MG63 (cell line): ENCODE results near the gene SLC22A12. TPM values are rescaled to one million over a fixed set of nuclear protein-coding genes. Genes with fewer than 3 reads are reported as not detected.
A peak's percentile ranks its signal among the peaks of the same experiment; 100 is the strongest.
"Not testable (repeated sequence)": the region's sequence is repeated elsewhere in the genome, so short reads cannot be mapped to it uniquely, and the experiment has no call there.

Experiments
- DNase-seq: peaks from one replicate; pipeline ENCODE4 v3.0.0-alpha.2; 2020
- H3K27me3 ChIP-seq: fragments of 250-450 bp; sonication (Bioruptor Pico); 2 replicates; pipeline ENCODE4 v1.5.1; 2020; ENCODE audit warnings: mild to moderate bottlenecking, moderate library complexity
- H3K36me3 ChIP-seq: fragments of 250-450 bp; sonication (Bioruptor Pico); 2 replicates; pipeline ENCODE4 v1.5.1; 2020; ENCODE audit warnings: mild to moderate bottlenecking, moderate library complexity
- H3K4me3 ChIP-seq: fragments of 250-450 bp; sonication (Bioruptor Pico); 2 replicates; pipeline ENCODE4 v1.5.1; 2020; ENCODE audit warnings: mild to moderate bottlenecking, moderate library complexity
- H3K9me3 ChIP-seq: fragments of 250-450 bp; sonication (Bioruptor Pico); 2 replicates; pipeline ENCODE4 v1.5.1; 2020; ENCODE audit warnings: mild to moderate bottlenecking, moderate library complexity
- total RNA-seq: library from RNA; depleted of rRNA; stranded (reverse); fragments of >200 nt; shearing (Covaris generic); gene quantifications from 2 replicates; pipeline ENCODE4 v1.2.3, GENCODE V29; 2014; ENCODE audit warnings: low replicate concordance

The SLC22A12 gene
- total RNA-seq, 1 experiment from 2014 or later: not detected

DNA sequence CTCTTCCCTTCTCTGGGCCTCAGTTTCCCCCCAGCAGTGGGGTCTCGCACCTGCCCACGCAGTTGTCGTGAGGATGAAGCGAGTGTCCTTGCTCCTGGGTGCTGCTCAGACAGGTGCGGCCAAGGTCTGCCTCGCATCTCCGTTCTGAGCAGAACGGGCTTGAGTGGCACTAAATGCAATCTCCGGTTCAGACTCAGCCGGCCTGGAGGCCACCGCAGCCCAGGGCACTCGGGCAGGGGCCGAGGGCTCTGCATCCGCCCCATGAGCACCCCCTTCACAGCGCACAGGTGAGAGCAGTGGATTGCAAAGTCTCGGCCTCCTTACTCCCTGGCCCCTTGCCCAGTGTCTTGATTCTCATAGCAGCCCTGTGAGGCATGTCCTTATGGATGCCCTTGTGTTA lies 30.1 kb upstream of the SLC22A12 start:
- no peaks in the 10 kb centered on the region for H3K27me3 ChIP-seq
- H3K9me3 ChIP-seq: no peaks in the 10 kb centered on the region
- H3K4me3 ChIP-seq: no peak overlapping the region
- H3K36me3 ChIP-seq: no peaks in the 10 kb centered on the region
- DNase-seq: no peak

DNA sequence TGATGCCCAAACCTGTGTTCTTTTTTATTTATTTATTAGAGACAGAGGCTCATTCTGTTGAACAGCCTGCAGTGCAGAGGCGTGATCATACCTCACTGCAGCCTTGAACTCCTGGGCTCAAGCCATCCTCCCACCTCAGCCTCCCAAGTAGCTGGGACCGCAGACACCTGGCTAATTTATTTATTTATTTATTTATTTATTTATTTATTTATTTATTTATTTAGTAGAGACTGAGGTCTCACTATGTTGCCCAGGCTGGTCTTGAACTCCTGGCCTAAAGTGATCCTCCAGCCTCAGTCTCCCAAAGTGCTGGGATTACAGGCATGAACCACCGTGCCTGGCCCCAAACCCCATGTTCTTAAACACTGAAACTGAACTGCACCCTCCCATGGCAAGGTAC lies 29.6 kb upstream of the SLC22A12 start:
- not testable (repeated sequence) for H3K36me3 ChIP-seq, DNase-seq, H3K27me3 ChIP-seq, H3K4me3 ChIP-seq, H3K9me3 ChIP-seq

- no peak for DNase-seq
- Histone ChIP-seq H3K36me3 (no peaks in the 10 kb centered on the region), H3K9me3 (no peaks in the 10 kb centered on the region), H3K4me3 (no peak overlapping the region), H3K27me3 (no peaks in the 10 kb centered on the region)
Measured at GRCh38 chr11:64561984-64562722, 28.9 kb upstream of the SLC22A12 start.

DNA sequence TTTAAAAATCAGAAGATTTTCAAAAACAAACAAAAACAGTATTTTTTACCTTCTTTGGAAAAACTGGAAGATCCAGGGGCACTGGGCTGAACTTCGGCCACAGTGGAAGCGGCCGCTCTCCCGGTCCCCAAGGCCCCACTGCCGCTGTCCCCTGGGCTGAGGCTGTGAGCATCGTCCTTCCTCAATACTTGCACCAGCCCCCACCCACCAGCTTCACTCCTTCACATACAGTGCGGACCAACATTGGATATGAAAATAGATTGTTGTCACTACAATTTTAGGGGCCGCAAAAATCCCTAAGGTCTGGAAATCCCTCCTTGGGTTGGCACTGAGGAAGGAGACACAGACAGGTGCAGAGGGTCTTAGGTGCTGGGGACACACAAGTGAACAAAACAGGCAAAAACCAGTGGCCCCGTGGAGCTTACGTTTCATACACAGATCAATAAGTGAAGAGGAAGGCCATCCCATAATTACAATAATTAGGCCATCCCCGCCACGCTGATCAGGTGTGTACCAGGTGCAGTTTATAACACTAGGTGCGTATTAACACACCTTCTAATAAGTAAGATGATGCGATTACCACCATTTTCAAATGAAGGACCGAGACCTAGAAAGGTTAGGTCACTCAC lies 28.2 kb upstream of the SLC22A12 start:
- no peak for DNase-seq
- Histone ChIP-seq H3K4me3 (no peak overlapping the region), H3K36me3 (no peaks in the 10 kb centered on the region), H3K27me3 (no peaks in the 10 kb centered on the region), H3K9me3 (no peaks in the 10 kb centered on the region)

DNA sequence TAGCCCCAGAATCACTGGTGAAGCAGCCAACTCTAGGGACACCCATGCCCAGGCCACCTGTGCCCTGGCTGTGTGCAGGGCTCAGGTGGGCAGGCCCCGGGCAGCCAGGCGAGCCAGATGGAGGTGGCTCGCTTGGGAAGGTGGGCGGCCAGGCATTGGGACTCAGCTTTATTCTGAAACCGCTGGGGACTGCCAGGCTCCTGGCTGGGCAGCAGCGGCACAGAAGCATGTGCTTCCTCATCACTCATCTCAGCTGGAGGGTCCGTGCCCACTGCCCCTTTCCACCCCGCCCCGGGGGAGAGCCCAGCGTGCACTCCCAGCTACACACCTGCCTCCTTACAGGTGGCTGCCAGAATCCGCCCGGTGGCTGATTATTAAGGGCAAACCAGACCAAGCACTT lies 27.1 kb upstream of the SLC22A12 start:
- H3K36me3 ChIP-seq: no peaks in the 10 kb centered on the region
- H3K27me3 ChIP-seq: no peaks in the 10 kb centered on the region
- H3K9me3 ChIP-seq: no peaks in the 10 kb centered on the region
- DNase-seq: no peak
- no peak overlapping the region for H3K4me3 ChIP-seq

DNA sequence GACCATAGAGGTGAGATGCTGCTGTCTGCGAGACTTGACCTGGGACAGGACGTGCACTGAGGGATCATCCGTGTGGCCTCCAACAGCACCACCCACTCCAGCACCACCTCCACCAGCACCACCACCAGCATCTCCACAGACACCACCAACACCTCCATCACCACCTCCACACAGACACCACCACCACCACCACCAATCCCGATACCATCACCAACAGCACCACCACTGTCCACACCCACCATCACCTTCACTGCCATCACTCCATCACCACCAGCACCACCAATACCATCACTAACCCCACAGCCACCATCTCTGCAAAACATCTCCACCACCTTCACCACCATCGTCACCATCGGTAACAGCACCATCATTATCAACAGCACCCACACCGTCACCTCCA lies 26.6 kb upstream of the SLC22A12 start:
- no peaks in the 10 kb centered on the region for H3K27me3 ChIP-seq
- no peak for DNase-seq
- no peaks in the 10 kb centered on the region for H3K36me3 ChIP-seq
- H3K4me3 ChIP-seq: no peak overlapping the region
- H3K9me3 ChIP-seq: no peaks in the 10 kb centered on the region

GRCh38 chr11:64564947-64565889 lies 25.8 kb upstream of the SLC22A12 start:
- no peak for DNase-seq
- Histone ChIP-seq H3K27me3 (no peaks in the 10 kb centered on the region), H3K4me3 (no peak overlapping the region), H3K36me3 (no peaks in the 10 kb centered on the region), H3K9me3 (no peaks in the 10 kb centered on the region)

DNA sequence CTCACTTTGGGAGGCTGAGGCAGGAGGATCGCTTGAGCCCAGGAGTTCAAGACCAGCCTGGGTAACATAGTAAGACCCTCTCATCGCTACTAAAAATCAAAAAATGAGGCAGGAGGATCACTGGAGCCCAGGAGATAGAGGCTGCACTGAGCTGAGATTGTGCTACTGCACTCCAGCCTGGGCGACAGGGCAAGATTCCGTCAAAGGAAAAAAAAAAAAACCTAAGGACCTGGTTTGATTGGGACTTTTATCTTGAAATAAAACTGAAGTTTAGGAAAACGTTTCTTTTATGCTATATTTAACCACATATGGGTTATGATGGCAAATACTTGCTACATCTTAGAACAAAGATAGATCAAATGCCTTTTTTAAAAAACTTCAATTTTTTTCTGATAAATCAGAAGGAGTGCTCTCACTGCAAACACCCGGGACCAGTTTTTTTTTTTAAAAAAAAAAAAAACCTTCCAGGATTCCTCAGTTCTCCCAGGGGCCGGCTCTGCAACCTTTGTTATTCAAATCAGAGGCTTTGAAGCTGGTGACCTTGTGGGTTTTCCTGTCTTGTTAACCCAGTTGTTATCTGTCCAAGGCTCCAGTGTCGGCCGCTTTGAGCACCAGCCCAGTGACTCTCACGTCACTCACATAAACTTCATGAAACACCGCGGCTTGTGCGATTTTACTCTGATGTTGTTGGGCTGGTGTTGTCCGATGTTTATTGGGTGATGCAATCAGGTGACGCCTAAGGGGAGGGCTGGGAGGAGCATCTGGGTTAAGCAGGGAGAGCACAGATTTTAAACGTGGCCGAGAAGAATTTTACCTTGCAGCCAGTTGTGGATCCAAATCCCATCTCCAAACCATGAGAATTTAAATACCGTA lies 24.7 kb upstream of the SLC22A12 start:
- peak; percentile 76 for DNase-seq
- Histone ChIP-seq H3K27me3 (no peaks in the 10 kb centered on the region), H3K9me3 (no peaks in the 10 kb centered on the region), H3K4me3 (no peak overlapping the region), H3K36me3 (no peaks in the 10 kb centered on the region)

DNA sequence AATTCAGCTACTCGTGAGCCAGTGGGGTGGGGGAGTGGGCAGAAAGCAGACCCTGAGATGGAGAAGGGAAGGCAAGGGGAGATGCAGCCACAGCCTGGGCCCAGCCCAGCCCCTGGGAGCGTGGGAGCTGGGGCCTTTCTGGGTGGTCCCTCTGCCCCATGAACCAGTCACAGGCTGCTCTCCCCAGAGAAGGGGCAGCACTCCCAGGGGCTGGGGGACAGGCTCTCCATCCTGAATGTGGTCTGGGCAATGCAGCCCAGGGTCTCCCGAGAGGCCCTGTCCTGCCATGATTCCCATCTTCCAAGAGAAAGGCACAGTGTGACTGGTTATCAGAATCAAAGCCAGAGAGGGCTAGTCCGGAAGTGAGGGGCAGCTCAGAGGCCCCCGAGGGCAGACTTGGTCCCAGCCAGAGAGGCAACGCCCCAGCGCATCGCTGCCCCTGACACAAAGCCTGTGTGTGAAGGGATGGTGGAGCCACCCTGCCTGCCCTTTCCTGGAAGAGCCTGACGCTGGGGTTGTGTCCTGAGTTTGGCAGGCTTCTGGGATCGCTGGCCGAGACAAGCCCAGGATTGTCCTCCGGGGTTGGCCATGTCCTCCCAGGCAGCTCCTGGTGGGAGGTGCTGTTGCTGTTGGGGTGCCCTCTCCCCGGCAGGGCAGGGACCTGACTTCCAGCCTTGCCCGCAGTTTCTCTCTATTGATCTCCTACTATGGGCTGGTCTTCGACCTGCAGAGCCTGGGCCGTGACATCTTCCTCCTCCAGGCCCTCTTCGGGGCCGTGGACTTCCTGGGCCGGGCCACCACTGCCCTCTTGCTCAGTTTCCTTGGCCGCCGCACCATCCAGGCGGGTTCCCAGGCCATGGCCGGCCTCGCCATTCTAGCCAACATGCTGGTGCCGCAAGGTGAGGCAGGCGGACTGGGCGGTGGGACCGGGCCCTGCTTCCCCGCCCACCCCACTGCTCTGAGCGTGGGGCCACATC lies 23.8 kb upstream of the SLC22A12 start:
- DNase-seq: no peak
- no peak overlapping the region for H3K4me3 ChIP-seq
- H3K9me3 ChIP-seq: no peaks in the 10 kb centered on the region
- no peaks in the 10 kb centered on the region for H3K27me3 ChIP-seq
- H3K36me3 ChIP-seq: no peaks in the 10 kb centered on the region

DNA sequence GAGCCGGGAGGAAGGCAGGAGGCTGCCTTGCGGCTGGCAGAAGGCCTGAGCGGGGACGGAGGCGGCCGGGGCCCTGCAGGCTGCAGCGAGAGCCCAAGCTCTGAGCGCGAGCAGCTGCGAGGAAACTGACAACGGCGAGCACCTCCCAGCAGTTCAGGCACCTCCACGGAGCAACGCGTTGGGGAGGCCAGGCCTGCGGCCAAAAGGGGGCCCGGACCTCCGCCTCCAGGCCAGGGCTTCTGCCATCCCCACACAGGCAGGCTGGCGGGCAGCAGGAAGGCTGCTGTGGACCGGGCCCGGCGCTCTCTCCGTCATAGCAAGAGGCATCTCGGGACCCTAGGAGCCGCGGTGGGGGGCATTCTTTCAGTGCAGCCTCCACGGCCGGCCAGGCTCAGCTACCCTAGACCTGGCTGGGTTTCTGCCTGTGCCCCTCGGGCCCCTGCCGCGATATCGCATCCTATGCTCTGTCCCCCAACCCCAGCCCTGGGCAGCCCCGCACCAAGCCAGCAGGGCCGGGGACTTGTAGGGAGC lies 22.9 kb upstream of the SLC22A12 start:
- H3K4me3 ChIP-seq: no peak overlapping the region
- no peaks in the 10 kb centered on the region for H3K36me3 ChIP-seq
- no peaks in the 10 kb centered on the region for H3K27me3 ChIP-seq
- DNase-seq: no peak
- no peaks in the 10 kb centered on the region for H3K9me3 ChIP-seq

DNA sequence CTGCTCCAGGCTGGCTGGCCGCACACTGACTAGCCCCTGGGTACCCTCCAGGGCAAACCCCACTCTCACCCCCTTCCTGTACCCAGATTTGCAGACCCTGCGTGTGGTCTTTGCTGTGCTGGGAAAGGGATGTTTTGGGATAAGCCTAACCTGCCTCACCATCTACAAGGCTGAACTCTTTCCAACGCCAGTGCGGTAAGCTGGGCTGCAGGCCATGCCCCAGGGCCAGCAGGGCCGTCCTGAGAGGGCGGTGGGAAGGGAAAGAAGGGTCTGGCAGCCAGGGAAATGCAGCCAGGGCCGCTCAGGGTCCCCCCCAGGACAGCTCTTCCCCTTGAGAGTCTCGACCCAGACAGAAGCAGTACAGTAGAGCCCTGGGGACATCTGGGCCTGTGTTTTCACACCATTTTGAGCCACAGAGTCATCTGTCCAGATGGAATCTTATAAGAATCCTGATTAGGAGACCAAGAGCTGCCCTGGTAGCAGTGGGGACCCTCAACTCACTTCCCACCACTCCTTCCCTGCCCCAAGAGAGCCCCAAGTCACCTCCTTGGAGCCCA lies 22.4 kb upstream of the SLC22A12 start:
- no peak overlapping the region for H3K4me3 ChIP-seq
- H3K9me3 ChIP-seq: no peaks in the 10 kb centered on the region
- no peak for DNase-seq
- H3K27me3 ChIP-seq: peaks cover 1% of the 10 kb centered on the region; the same call in 1 of the 2 replicates
- H3K36me3 ChIP-seq: no peaks in the 10 kb centered on the region

DNA sequence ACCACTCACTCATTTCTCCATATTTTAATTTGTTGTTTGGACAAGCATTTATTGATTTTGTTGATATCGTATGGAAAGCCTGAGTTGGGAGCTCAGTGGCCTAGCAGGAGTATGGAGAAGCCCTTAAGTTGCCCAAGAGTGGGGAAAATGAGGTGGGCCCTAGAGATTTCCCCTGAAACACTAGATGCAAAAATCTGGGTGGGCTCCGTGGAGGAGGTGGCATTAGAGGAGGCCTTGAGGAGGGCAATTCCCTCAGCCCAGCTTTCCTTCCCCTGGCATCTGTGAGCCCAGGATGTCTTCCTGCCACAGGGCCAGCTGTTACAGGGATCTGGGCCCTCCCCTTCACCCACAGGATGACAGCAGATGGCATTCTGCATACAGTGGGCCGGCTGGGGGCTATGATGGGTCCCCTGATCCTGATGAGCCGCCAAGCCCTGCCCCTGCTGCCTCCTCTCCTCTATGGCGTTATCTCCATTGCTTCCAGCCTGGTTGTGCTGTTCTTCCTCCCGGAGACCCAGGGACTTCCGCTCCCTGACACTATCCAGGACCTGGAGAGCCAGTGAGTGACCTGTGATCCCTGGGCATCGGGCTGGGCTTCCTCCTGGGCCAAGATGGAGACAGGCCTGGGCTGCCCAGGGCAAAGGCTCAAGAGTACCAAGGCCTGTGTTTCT lies 21.6 kb upstream of the SLC22A12 start:
- DNase-seq: no peak
- H3K36me3 ChIP-seq: no peaks in the 10 kb centered on the region

DNA sequence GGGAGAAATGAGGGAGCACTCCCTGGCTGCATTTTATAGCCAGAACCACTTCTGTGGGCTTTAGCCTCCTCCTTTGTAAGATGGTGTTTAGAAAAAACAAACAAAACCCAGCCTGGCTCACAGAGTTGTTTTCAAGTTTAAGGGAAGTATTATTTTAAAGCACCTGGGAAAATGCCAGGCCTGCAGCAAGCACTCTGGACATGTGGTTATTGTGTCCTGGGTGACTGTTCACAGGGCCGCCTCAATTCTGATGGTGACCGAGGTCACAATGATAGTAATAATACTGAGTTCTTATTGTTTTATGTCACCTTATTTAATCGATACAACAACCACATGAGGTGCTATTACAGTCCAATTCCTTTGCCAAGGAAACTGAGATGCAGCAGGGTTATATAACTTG lies 20.7 kb upstream of the SLC22A12 start:
- DNase-seq: no peak
- Histone ChIP-seq H3K27me3 (peaks cover 6% of the 10 kb centered on the region; the same call in 1 of the 2 replicates), H3K36me3 (no peaks in the 10 kb centered on the region), H3K9me3 (no peaks in the 10 kb centered on the region), H3K4me3 (no peak overlapping the region)

More for the DNA sequence above, 21.6 kb upstream of the SLC22A12 start:
- no peak overlapping the region for H3K4me3 ChIP-seq
- H3K27me3 ChIP-seq: peaks cover 3% of the 10 kb centered on the region; the same call in 1 of the 2 replicates
- H3K9me3 ChIP-seq: no peaks in the 10 kb centered on the region

- Histone ChIP-seq H3K27me3 (peaks cover 6% of the 10 kb centered on the region; the same call in 1 of the 2 replicates), H3K36me3 (no peaks in the 10 kb centered on the region), H3K4me3 (no peak overlapping the region), H3K9me3 (no peaks in the 10 kb centered on the region)
- DNase-seq: no peak
Measured at GRCh38 chr11:64571050-64571409, 20.0 kb upstream of the SLC22A12 start.
